HG03064 (cell line): Measurements from ENCODE around the gene LIFR.
"Not testable (repeated sequence)": the region's sequence is repeated elsewhere in the genome, so short reads cannot be mapped to it uniquely, and the experiment has no call there.

Experiments used
- ATAC-seq: cut with Tn5 transposase; IDR thresholded peaks from one replicate; pipeline ENCODE4 v1.9.1; 2021; ENCODE audit warnings: low read depth; ENCODE audit not compliant: unreplicated experiment

The LIFR gene

GRCh38 chr5:38556599-38557307 lies at the start of gene LIFR:
Gene LIFR (minus strand): TSS chr5:38556646. CDS start chr5:38530647, 25,999 bp downstream.
- no peak for ATAC-seq

GRCh38 chr5:38605610-38606009 lies 49.2 kb upstream of the LIFR start:
- ATAC-seq: no peak

- no peak for ATAC-seq
These were observed 47.2 kb upstream of the LIFR start for GRCh38 chr5:38603691-38604090.

GRCh38 chr5:38602641-38603040 lies 46.2 kb upstream of the LIFR start:
- no peak for ATAC-seq

GRCh38 chr5:38601863-38602298 lies 45.4 kb upstream of the LIFR start:
- no peak for ATAC-seq

- no peak for ATAC-seq
These were observed 44.9 kb upstream of the LIFR start for GRCh38 chr5:38601133-38601862.

GRCh38 chr5:38600329-38601045 lies 44.0 kb upstream of the LIFR start:
- ATAC-seq: no peak

- ATAC-seq: not testable (repeated sequence)
These were observed 43.3 kb upstream of the LIFR start for GRCh38 chr5:38599751-38600150.

GRCh38 chr5:38598994-38599617 lies 42.7 kb upstream of the LIFR start:
- no peak for ATAC-seq

GRCh38 chr5:38598296-38598993 lies 42.0 kb upstream of the LIFR start:
- ATAC-seq: no peak

GRCh38 chr5:38596981-38597380 lies 40.5 kb upstream of the LIFR start:
- ATAC-seq: no peak

GRCh38 chr5:38595132-38595745 lies 38.8 kb upstream of the LIFR start:
- ATAC-seq: no peak

GRCh38 chr5:38593959-38594358 lies 37.5 kb upstream of the LIFR start:
- no peak for ATAC-seq

- no peak for ATAC-seq
These were observed 35.0 kb upstream of the LIFR start for GRCh38 chr5:38591523-38591849.

- no peak for ATAC-seq
These were observed 34.5 kb upstream of the LIFR start for GRCh38 chr5:38590838-38591522.

- no peak for ATAC-seq
These were observed 33.2 kb upstream of the LIFR start for GRCh38 chr5:38589629-38590028.

- no peak for ATAC-seq
These were observed 29.4 kb upstream of the LIFR start for GRCh38 chr5:38585816-38586215.

GRCh38 chr5:38583500-38583899 lies 27.1 kb upstream of the LIFR start:
- no peak for ATAC-seq

GRCh38 chr5:38582975-38583319 lies 26.5 kb upstream of the LIFR start:
- no peak for ATAC-seq
